Hepatocyte (in vitro differentiated cells): ENCODE measurements around the gene STARD13. TPM values are rescaled to one million over a fixed set of nuclear protein-coding genes. Genes with fewer than 3 reads are reported as not detected.

ENCODE experiments used
- DNase-seq: peaks from one replicate; pipeline ENCODE4 v3.0.0-alpha.2; 2016; ENCODE audit warnings: low spot score
- H2AFZ ChIP-seq: fragments of 200-600 bp; sonication (generic); 2 replicates; pipeline ENCODE4 v1.6.0; 2016; ENCODE audit warnings: antibody characterized with exemption, mild to moderate bottlenecking
- H3K27ac ChIP-seq: fragments of 200-600 bp; sonication (generic); 2 replicates; pipeline ENCODE4 v1.5.1; 2016; ENCODE audit warnings: mild to moderate bottlenecking
- H3K27me3 ChIP-seq: fragments of 200-600 bp; sonication (generic); 2 replicates; pipeline ENCODE4 v1.6.1; 2016
- H3K36me3 ChIP-seq: fragments of 200-600 bp; sonication (generic); replicated peaks from 2 replicates; pipeline ENCODE4 v1.5.1; 2016; ENCODE audit warnings: low read depth; ENCODE audit not compliant: insufficient read depth
- H3K4me1 ChIP-seq: fragments of 200-600 bp; sonication (generic); 2 replicates; pipeline ENCODE4 v1.5.1; 2016; ENCODE audit warnings: mild to moderate bottlenecking, moderate library complexity; ENCODE audit not compliant: insufficient read depth
- H3K4me2 ChIP-seq: fragments of 200-600 bp; sonication (generic); 2 replicates; pipeline ENCODE4 v1.6.0; 2016
- H3K4me3 ChIP-seq: fragments of 200-600 bp; sonication (generic); 2 replicates; pipeline ENCODE4 v1.5.1; 2016; ENCODE audit warnings: mild to moderate bottlenecking
- H3K79me2 ChIP-seq: fragments of 200-600 bp; sonication (generic); 2 replicates; pipeline ENCODE4 v1.6.0; 2017; ENCODE audit warnings: mild to moderate bottlenecking
- H3K9me2 ChIP-seq: fragments of 200-600 bp; sonication (generic); replicated peaks from 2 replicates; pipeline ENCODE4 v1.6.0; 2017; ENCODE audit warnings: mild to moderate bottlenecking; ENCODE audit not compliant: insufficient read depth
- H3K9me3 ChIP-seq: fragments of 200-600 bp; sonication (generic); 2 replicates; pipeline ENCODE4 v1.5.1; 2016; ENCODE audit warnings: low read depth, mild to moderate bottlenecking
- H4K20me1 ChIP-seq: fragments of 200-600 bp; sonication (generic); 2 replicates; pipeline ENCODE4 v1.6.0; 2016; ENCODE audit warnings: mild to moderate bottlenecking; ENCODE audit not compliant: insufficient read depth, poor library complexity, severe bottlenecking
- CTCF ChIP-seq: fragments of 200-600 bp; sonication (generic); IDR thresholded peaks from 2 replicates; pipeline ENCODE4 v1.5.1; 2016; ENCODE audit warnings: antibody characterized with exemption, mild to moderate bottlenecking; ENCODE audit not compliant: poor library complexity
- EZH2 ChIP-seq: fragments of 200-600 bp; sonication (generic); IDR thresholded peaks from 2 replicates; pipeline ENCODE4 v1.6.1; 2016; ENCODE audit warnings: antibody characterized with exemption, mild to moderate bottlenecking, borderline replicate concordance
- EZH2phosphoT487 ChIP-seq: fragments of 200-600 bp; sonication (generic); IDR thresholded peaks from one replicate; pipeline ENCODE4 v1.6.1; 2018; ENCODE audit warnings: antibody characterized with exemption, mild to moderate bottlenecking, low read depth, moderate library complexity; ENCODE audit not compliant: unreplicated experiment, severe bottlenecking
- WGBS: methylation state at CpG from one replicate; pipeline ENCODE4 v1.1.6; 2016; ENCODE audit warnings: low lambda C conversion rate; ENCODE audit errors: missing lambda C conversion rate; 5-methylcytosine and 5-hydroxymethylcytosine counted together
- polyA plus RNA-seq: library from polyadenylated mRNA; unstranded; fragments of >200 nt; fragmentation: Nextera tagmentation; extraction: Ambion mirVana; gene quantifications from 2 replicates; pipeline ENCODE4 v1.2.1, GENCODE V29; 2016
- total RNA-seq: library from RNA; depleted of rRNA; stranded (reverse); fragments of >200 nt; gene quantifications from 2 replicates; pipeline ENCODE4 v1.2.3, GENCODE V29; 2014

Gene STARD13
- total and polyA plus RNA-seq, 2 experiments from 2014 or later = 5.4 to 13.5 TPM

- Histone ChIP-seq H3K4me1 (no peaks in the 10 kb centered on the region), H3K27me3 (no peaks in the 10 kb centered on the region), H3K79me2 (no peaks in the 10 kb centered on the region), H3K27ac (no peak overlapping the region), H3K9me3 (no peaks in the 10 kb centered on the region), H2AFZ (no peak overlapping the region), H4K20me1 (no peaks in the 10 kb centered on the region), H3K4me3 (no peak overlapping the region), H3K36me3 (no peaks in the 10 kb centered on the region), H3K4me2 (no peak overlapping the region), H3K9me2 (no peaks in the 10 kb centered on the region)
- DNase-seq = no peak
- 96% methylated on average over 1 of the region's 1 CpG for WGBS
- TF ChIP-seq EZH2 (no peak), EZH2phosphoT487 (no peak), CTCF (no peak)
Observed at GRCh38 chr13:33083054-33083453, 202.5 kb downstream of the STARD13 start.

- no peaks in the 10 kb centered on the region for H4K20me1 ChIP-seq
- no peaks in the 10 kb centered on the region for H3K9me2 ChIP-seq
- H3K27ac ChIP-seq = no peak overlapping the region
- H3K27me3 ChIP-seq = no peaks in the 10 kb centered on the region
- no peak for DNase-seq
- TF ChIP-seq CTCF = no peak
- no peaks in the 10 kb centered on the region for H3K79me2 ChIP-seq
- no peak overlapping the region for H3K4me3 ChIP-seq
- H3K36me3 ChIP-seq = no peaks in the 10 kb centered on the region
- no peaks in the 10 kb centered on the region for H3K9me3 ChIP-seq
- no peak overlapping the region for H2AFZ ChIP-seq
- WGBS = 78% methylated on average over 1 of the region's 1 CpG
- no peaks in the 10 kb centered on the region for H3K4me1 ChIP-seq
- H3K4me2 ChIP-seq = no peak overlapping the region
Observed at GRCh38 chr13:33081666-33082065, 203.9 kb downstream of the STARD13 start.

- Histone ChIP-seq H3K4me1 (no peaks in the 10 kb centered on the region), H4K20me1 (no peaks in the 10 kb centered on the region), H3K4me3 (no peak overlapping the region), H3K9me2 (no peaks in the 10 kb centered on the region), H3K27ac (no peak overlapping the region), H3K9me3 (no peaks in the 10 kb centered on the region), H3K4me2 (no peak overlapping the region), H3K27me3 (no peaks in the 10 kb centered on the region), H3K36me3 (no peaks in the 10 kb centered on the region), H2AFZ (no peak overlapping the region), H3K79me2 (no peaks in the 10 kb centered on the region)
- WGBS = 71% methylated on average over 5 of the region's 5 CpGs
- TF ChIP-seq EZH2 (no peak), CTCF (no peak), EZH2phosphoT487 (no peak)
- DNase-seq = no peak
Observed at GRCh38 chr13:33080972-33081590, 204.5 kb downstream of the STARD13 start.

GRCh38 chr13:33079960-33080359 lies 205.6 kb downstream of the STARD13 start:
- Histone ChIP-seq H4K20me1 (no peaks in the 10 kb centered on the region), H3K36me3 (no peaks in the 10 kb centered on the region), H3K79me2 (no peaks in the 10 kb centered on the region), H3K9me3 (no peaks in the 10 kb centered on the region), H3K4me1 (no peaks in the 10 kb centered on the region), H3K9me2 (no peaks in the 10 kb centered on the region), H3K4me2 (no peak overlapping the region), H3K27ac (no peak overlapping the region), H3K4me3 (no peak overlapping the region), H3K27me3 (no peaks in the 10 kb centered on the region), H2AFZ (no peak overlapping the region)
- TF ChIP-seq EZH2 (no peak), EZH2phosphoT487 (no peak), CTCF (no peak)
- WGBS = 86% methylated on average over 2 of the region's 2 CpGs
- DNase-seq = no peak
